ENCODE data around the gene SLC34A2.

GRCh38 chr4:25654971-25655963 lies at the start of gene SLC34A2:
- TF ChIP-seq, protein P1, sequence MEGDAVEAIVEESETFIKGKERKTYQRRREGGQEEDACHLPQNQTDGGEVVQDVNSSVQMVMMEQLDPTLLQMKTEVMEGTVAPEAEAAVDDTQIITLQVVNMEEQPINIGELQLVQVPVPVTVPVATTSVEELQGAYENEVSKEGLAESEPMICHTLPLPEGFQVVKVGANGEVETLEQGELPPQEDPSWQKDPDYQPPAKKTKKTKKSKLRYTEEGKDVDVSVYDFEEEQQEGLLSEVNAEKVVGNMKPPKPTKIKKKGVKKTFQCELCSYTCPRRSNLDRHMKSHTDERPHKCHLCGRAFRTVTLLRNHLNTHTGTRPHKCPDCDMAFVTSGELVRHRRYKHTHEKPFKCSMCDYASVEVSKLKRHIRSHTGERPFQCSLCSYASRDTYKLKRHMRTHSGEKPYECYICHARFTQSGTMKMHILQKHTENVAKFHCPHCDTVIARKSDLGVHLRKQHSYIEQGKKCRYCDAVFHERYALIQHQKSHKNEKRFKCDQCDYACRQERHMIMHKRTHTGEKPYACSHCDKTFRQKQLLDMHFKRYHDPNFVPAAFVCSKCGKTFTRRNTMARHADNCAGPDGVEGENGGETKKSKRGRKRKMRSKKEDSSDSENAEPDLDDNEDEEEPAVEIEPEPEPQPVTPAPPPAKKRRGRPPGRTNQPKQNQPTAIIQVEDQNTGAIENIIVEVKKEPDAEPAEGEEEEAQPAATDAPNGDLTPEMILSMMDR (IDR thresholded peaks at IDR 0.05): no peak
- no peak for TF ChIP-seq POLR2A (IDR thresholded peaks at IDR 0.05)
